CD4-positive, alpha-beta T cell treated with Interferon gamma for 1 hour (primary cell): ENCODE data around the gene DPM3.
A peak's percentile ranks its signal among the peaks of the same experiment; 100 is the strongest.

Experiments used
- DNase-seq: peaks from one replicate; pipeline ENCODE4 v3.0.0-alpha.2; 2020

DPM3 gene

DNA sequence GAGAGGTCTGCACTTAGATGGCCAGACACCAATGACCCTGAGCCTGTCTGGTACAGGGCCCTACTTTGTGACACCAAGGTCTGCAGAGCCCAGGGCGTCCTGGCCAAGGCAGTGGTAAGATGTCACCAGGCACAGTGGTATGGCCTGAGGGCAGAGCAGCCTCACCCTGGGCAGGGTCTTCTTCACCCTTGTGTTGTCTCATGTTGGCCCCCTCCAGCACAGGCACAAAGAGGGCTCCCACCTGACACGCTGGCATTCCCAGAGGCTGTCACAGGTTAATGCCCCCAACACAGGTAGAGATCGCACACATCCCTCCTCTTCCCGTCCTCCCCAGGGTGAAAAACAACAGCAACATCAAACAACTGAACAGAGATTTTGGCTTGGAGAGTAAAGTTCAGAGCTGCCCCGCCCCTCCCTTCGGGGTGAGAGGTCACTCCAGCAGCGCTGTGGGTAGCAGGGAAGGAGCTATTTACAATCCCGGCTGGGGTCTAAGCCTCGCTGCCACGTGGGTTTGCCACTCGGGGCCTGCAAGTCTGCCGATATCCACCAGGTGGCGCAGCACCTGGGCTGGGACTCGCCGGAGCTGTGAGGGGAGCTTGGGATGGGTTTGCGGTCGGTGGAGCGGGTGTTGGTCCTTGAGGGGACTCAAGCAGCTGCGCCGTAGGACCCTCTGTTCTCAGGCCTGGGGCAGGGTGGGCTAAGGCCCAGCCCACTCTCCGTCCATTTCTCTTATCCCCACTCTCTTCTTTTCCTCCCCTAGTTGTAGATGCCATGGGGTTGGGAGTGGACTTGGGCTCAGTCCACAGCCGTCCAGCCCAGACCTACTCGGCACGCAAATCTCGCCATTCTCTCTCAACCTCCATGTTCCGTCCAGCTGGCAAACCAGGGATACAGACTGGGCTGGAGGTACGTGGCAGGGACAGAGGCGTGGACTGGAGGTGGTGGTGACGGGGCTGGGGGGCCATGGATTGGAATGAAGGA, 49.0 kb downstream of the DPM3 start:
- DNase-seq = peak; percentile 72
